WERI-Rb-1 (cell line): Measurements from ENCODE around the gene DAND5.
A peak's percentile ranks its signal among the peaks of the same experiment; 100 is the strongest.
"Not testable (repeated sequence)": the region's sequence is repeated elsewhere in the genome, so short reads cannot be mapped to it uniquely, and the experiment has no call there.

Source experiments
- DNase-seq: peaks from one replicate; pipeline ENCODE4 v3.0.0-alpha.2; 2020
- H3K27ac ChIP-seq: fragments of 250-450 bp; sonication (Bioruptor Pico); 2 replicates; pipeline ENCODE4 v1.5.1; 2020; ENCODE audit warnings: mild to moderate bottlenecking, moderate library complexity
- H3K27me3 ChIP-seq: fragments of 250-450 bp; sonication (Bioruptor Pico); 2 replicates; pipeline ENCODE4 v1.5.1; 2021; ENCODE audit warnings: mild to moderate bottlenecking, low read depth, moderate library complexity; ENCODE audit not compliant: insufficient read depth, severe bottlenecking
- H3K36me3 ChIP-seq: fragments of 250-450 bp; sonication (Bioruptor Pico); 2 replicates; pipeline ENCODE4 v1.5.1; 2020; ENCODE audit warnings: mild to moderate bottlenecking, moderate library complexity
- H3K4me3 ChIP-seq: 2 replicates; pipeline ENCODE4 v1.5.1; 2011; ENCODE audit warnings: low read depth, mild to moderate bottlenecking, control low read depth, low read length
- H3K9me3 ChIP-seq: fragments of 250-450 bp; sonication (Bioruptor Pico); 2 replicates; pipeline ENCODE4 v1.5.1; 2021; ENCODE audit warnings: mild to moderate bottlenecking, moderate library complexity; ENCODE audit not compliant: severe bottlenecking
- CTCF ChIP-seq: IDR thresholded peaks from 2 replicates; pipeline ENCODE4 v1.5.1; 2011; ENCODE audit warnings: low read depth, mild to moderate bottlenecking, control low read depth, inconsistent platforms, low read length

The DAND5 gene

DNA sequence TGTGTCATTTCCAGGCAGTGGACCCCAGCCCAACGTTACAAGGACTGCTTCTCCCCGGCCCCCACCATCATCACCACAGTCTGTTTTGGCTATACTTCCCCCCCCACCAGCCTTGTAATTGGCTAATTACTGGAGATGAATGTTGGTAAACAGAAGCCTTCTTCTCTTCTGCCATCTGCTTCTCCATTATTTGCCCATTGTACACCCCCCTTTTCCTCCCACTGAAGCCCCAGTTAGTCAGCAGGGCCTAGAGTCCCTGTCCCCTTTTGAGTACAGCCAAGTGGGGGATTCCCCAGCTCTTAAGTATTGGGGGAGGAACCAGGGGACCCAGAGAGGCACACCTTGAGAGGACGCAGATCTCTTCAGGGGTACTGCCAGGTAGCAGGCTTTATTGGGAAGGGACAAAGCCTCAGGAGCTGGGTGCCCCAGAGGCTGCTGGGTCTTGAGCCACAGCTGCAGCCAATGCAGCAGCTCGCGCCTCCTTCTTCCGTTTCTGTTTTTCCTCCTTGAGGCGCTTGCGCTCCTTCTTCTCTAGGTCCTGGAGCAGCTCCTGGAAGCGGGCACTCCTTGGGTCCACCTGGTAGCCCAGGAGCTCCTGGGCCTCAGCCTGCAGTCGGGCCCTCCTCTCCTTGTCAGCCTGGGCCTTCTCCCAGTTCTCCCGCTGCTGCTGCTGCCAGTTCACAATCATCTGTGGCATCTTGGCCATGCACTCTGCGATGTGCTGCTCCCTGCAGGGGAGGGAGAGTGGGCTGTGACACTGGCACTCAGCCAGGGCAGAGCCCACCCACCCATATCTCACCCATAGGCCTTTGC, 15.4 kb upstream of the DAND5 start:
- H3K27me3 ChIP-seq = no peaks in the 10 kb centered on the region
- no peak for TF ChIP-seq CTCF
- no peak for DNase-seq
- no peak overlapping the region for H3K4me3 ChIP-seq
- no peaks in the 10 kb centered on the region for H3K9me3 ChIP-seq
- H3K36me3 ChIP-seq = peaks cover 75% of the 10 kb centered on the region
- peak overlapping the region; percentile 90 for H3K27ac ChIP-seq

- Histone ChIP-seq H3K27me3 (no peaks in the 10 kb centered on the region), H3K4me3 (no peak overlapping the region), H3K27ac (peak overlapping the region; percentile 90), H3K9me3 (no peaks in the 10 kb centered on the region), H3K36me3 (peaks cover 69% of the 10 kb centered on the region)
- TF ChIP-seq CTCF = no peak
- no peak for DNase-seq
Measured at GRCh38 chr19:12954612-12954962, 14.8 kb upstream of the DAND5 start.

- H3K4me3 ChIP-seq = peak overlapping the region; percentile 89
- peaks cover 59% of the 10 kb centered on the region for H3K36me3 ChIP-seq
- DNase-seq = peak; percentile 42
- H3K9me3 ChIP-seq, H3K27me3 ChIP-seq: not testable (repeated sequence)
- H3K27ac ChIP-seq = peak overlapping the region; percentile 90
Measured at GRCh38 chr19:12955575-12955974, 13.8 kb upstream of the DAND5 start.

- Histone ChIP-seq H3K27me3 (no peaks in the 10 kb centered on the region), H3K27ac (peak overlapping the region; percentile 90), H3K9me3 (no peaks in the 10 kb centered on the region), H3K36me3 (peaks cover 55% of the 10 kb centered on the region), H3K4me3 (peak overlapping the region; percentile 89)
- TF ChIP-seq CTCF = no peak
- no peak for DNase-seq
Measured at GRCh38 chr19:12955996-12956395, 13.4 kb upstream of the DAND5 start.

DNA sequence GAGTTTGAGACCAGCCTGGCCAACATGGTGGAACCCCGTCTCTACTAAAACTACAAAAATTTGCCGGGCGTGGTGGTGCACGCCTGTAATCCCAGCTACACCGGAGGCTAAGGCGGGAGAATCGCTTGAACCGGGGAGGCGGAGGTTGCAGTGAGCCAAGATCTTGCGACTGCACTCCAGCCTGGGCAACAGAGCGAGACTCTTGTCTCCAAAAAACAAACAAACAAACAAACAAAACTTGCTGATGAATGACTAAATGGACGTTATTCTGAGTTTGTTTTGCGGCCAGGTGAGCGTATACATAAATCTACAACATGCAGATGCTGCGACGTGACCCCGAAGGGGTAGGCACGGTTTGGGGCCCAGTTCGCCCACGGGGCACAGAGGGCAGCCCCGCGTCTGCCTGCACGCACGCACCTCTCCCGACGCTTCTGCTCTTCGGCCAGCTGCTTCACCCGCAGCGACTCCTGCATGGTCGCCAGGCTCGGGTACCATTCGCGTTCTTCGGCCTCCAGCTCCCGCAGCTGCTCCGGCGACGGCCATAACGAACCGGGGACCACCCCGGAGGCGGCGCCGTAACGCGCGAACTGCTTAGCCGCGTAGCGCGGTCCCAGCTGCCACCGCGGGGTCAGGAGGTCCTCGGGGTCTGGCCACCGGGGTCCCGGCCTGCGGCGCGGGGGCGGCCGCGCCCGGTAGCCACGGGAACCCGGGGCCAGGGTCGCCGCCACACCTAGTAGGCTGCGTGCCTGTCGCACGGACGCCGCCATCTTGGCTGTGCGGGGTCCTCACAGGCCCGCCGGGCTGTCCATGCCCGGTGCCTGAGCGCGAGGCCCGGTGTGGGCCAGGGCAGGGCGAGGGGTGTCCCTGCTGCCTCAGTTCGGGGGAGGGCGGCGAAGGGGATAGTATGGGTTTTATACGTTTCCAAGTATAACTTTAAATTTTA, 12.7 kb upstream of the DAND5 start, which contains the start of gene GADD45GIP1:
TSS of gene GADD45GIP1 (minus strand) at position 778 of the 943 bp plus-strand sequence. CDS start at position 767, 11 bp downstream.
- H3K27me3 ChIP-seq = no peaks in the 10 kb centered on the region
- peak; percentile 82 for DNase-seq
- peak within 1 kb of the TSS; percentile 89 for H3K4me3 ChIP-seq
- peak within 1 kb of the TSS; percentile 90 for H3K27ac ChIP-seq
- peaks cover 48% of the 10 kb centered on the region for H3K36me3 ChIP-seq
- no peaks in the 10 kb centered on the region for H3K9me3 ChIP-seq
- no peak for TF ChIP-seq CTCF

- H3K4me3 ChIP-seq = peak overlapping the region; percentile 89
- DNase-seq, H3K27me3 ChIP-seq, H3K9me3 ChIP-seq: not testable (repeated sequence)
- H3K27ac ChIP-seq = peak overlapping the region; percentile 90
- H3K36me3 ChIP-seq = peaks cover 40% of the 10 kb centered on the region
Measured at GRCh38 chr19:12957389-12957952, 11.9 kb upstream of the DAND5 start.
